A673 (cell line): Measurements from ENCODE around the gene SNX32.

Experiments used
- CTCF ChIP-seq: fragments of 300-800, 200-600 bp; sonication (generic); conservative IDR thresholded peaks from 2 replicates; pipeline ENCODE4 v1.5.1; 2017; ENCODE audit warnings: low read depth, mild to moderate bottlenecking, antibody characterized with exemption, low read length, moderate library complexity, mixed read lengths
- EZH2 ChIP-seq: fragments of 200-600 bp; sonication (generic); IDR thresholded peaks from 2 replicates; pipeline ENCODE4 v1.6.1; 2017; ENCODE audit warnings: borderline replicate concordance, low read depth, mild to moderate bottlenecking, mixed read lengths, antibody characterized with exemption, low read length; ENCODE audit not compliant: poor library complexity, severe bottlenecking

DNA sequence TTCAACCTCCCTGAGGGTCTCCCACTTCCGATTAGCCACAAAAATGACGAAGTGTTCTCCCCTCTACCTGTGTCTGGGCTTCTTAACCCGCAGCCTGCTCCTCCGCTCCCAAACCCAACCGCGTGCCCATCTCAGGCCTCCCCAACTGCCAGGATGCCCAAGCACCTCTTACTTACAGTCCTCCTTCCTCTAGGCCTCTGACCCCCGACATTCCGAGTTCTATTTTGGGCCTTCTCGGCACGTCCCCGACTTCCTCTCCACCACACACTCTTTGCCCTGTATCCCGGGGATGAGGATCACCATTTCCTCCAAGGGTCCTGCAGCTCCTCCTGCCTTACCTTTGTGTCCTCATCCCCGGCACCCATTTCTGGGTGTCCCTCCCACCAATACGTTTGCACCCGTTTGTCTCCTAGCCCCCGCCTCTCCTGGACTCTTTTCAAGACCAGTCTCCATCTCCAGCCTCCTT is 26.1 kb downstream of the SNX32 start:
- TF ChIP-seq EZH2: no peak
- TF ChIP-seq CTCF: no peak
